Measurements from ENCODE around the gene SLC9A7.

The SLC9A7 gene

DNA sequence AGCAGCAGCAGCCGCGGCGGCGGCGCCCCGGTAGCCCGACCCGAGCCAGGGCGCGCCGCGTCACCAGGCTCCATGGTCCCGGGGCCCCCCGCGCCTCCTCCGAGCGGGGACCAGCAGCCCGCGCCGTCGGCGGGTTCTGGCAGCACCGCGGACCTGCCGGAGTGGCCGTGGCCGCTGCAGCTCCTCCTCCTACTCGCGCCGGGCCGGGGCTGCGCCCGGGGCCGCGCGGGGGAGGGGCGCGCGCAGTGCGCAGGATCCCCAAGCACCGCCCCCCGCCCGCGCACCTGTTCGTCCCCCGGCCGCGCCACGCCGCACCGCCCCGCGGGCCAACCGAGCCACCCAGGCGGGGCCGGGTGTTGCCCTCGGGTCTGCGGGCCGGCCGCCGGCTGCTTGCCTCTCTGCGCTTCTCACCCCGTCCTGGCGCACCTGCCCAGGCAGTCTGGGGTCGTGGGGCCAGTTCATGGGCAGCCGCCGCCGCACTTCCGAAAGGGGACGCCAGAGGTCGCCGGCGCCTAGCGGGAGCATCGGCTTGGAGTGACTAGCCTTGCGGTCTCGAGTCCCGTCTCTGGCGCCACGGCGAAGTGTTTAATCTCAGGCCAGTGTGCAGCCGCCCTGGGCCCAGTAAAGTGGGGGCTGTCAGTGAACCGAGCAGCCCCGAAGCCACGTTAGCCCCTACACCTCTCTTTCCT, at the start of gene SLC9A7:
SLC9A7 (minus strand) TSS at position 163 of the 689 bp plus-strand sequence; CDS start at position 74, 89 bp downstream.
- peak; percentile 78 for DNase-seq (ENCODE audit: low spot score)
- Histone ChIP-seq H3K4me3 (peak within 1 kb of the TSS; percentile 77), H3K27ac (peak within 1 kb of the TSS in 1 of 2 donors; percentile 43)
- TF ChIP-seq, protein P1, sequence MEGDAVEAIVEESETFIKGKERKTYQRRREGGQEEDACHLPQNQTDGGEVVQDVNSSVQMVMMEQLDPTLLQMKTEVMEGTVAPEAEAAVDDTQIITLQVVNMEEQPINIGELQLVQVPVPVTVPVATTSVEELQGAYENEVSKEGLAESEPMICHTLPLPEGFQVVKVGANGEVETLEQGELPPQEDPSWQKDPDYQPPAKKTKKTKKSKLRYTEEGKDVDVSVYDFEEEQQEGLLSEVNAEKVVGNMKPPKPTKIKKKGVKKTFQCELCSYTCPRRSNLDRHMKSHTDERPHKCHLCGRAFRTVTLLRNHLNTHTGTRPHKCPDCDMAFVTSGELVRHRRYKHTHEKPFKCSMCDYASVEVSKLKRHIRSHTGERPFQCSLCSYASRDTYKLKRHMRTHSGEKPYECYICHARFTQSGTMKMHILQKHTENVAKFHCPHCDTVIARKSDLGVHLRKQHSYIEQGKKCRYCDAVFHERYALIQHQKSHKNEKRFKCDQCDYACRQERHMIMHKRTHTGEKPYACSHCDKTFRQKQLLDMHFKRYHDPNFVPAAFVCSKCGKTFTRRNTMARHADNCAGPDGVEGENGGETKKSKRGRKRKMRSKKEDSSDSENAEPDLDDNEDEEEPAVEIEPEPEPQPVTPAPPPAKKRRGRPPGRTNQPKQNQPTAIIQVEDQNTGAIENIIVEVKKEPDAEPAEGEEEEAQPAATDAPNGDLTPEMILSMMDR (IDR thresholded peaks at IDR 0.05) = peak; percentile 58

DNA sequence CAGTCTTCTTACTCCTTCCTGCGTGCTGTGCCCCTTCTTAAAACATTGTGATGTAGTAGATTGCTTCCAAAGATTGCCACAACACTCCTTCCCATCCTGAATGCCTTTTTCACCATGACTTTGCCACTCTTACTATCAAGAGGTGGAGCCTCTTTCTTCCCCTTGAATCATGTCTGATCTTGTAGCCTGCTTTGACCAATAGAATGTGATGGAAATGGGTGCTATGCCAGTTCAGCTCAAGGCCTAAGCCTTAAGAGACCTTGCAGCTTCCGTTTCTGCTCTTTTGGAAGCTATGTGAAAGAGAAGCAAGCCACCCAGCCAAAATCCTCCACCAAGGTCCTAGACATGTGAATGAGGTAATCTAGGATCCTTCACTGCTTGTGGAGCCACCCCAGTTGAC, 46.4 kb upstream of the SLC9A7 start:
- DNase-seq (ENCODE audit: low spot score) = no peak
- H3K4me3 ChIP-seq = no peak overlapping the region
- no peak overlapping the region for H3K27ac ChIP-seq
- TF ChIP-seq, protein P1 (IDR thresholded peaks at IDR 0.05) = no peak

DNA sequence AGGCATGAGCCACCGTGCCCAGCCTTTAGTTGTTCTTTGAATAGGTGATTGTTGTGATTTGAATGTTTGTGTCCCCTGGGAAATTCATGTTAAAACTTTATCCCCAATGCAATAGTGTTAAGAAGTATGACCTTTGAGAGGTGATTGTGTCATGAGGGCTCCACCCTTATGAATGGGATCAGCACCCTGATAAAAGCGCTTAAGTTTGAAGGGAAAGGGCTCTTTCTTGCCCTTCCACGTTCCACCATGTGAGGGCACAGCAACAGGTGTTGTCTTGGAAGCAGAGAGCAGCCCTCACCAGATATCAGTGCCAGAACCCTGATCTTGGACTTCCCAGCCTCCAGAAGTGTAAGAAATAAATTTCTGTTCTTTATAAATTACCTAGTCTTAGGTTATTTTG, 44.2 kb upstream of the SLC9A7 start:
- no peak overlapping the region for H3K27ac ChIP-seq
- no peak overlapping the region for H3K4me3 ChIP-seq
- DNase-seq (ENCODE audit: low spot score) = no peak
- TF ChIP-seq, protein P1 (IDR thresholded peaks at IDR 0.05) = no peak

- no peak for DNase-seq (ENCODE audit: low spot score)
- TF ChIP-seq, protein P1 (IDR thresholded peaks at IDR 0.05) = peak; percentile 57
- Histone ChIP-seq H3K4me3 (no peak overlapping the region), H3K27ac (no peak overlapping the region)
These were observed 37.8 kb upstream of the SLC9A7 start for GRCh38 chrX:46796574-46797191.

DNA sequence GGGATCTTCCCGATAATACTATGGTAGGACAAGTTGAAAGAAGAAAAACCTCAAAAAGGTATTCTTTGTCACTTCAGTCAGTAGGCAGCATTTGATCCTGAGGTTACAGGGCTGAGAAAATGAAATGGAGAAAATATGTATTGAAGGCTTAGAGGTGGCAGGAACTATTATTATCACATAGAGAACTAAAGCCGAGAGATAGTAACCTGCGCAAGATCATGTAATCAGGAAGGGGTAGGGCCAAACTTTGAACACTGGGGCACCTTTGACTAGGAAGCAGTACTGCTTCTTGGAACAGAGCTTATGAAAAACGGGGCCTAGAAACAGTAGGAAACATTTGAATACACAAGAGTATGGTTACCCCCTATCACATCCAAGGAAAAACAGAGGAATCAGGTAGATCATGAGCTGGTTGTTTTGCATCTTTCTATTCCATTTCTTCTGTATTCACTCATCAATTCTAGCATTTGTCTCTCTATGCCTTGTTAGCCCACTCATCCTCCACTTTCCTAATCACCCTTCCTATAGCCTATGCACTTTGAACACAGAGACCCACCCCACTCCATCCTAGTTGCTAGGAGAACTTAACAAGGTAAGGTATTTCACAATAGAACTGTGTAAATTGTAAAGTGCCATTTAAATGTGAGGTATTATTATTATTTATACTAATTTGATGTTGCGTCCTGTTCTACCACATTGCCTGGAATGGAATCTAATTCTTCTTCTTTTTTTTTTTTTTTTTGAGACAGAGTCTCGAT, 34.6 kb upstream of the SLC9A7 start:
- Histone ChIP-seq H3K27ac (no peak overlapping the region), H3K4me3 (no peak overlapping the region)
- TF ChIP-seq, protein P1 (IDR thresholded peaks at IDR 0.05) = no peak
- DNase-seq (ENCODE audit: low spot score) = no peak

GRCh38 chrX:46792810-46793188, 33.9 kb upstream of the SLC9A7 start:
- H3K27ac ChIP-seq = peak overlapping the region in 1 of 2 donors; percentile 45
- TF ChIP-seq, protein P1 (IDR thresholded peaks at IDR 0.05) = no peak
- DNase-seq (ENCODE audit: low spot score) = no peak

More at GRCh38 chrX:46792810-46793188, 33.9 kb upstream of the SLC9A7 start:
- no peak overlapping the region for H3K4me3 ChIP-seq

Data from coronary artery (tissue), 2 donors.